IPS DF 4.7 (cell line): ENCODE measurements around the gene KRCC1.

Experiments used
- DNase-seq: peaks from one replicate; pipeline ENCODE4 v3.0.0-alpha.2; 2013; ENCODE audit warnings: low spot score; ENCODE audit errors: extremely low read depth

The KRCC1 gene

GRCh38 chr2:88055371-88056128 is at the start of gene KRCC1:
Gene KRCC1, minus strand, starts transcription at chr2:88055783. Its CDS starts 27,220 bp downstream, at chr2:88028563.
- DNase-seq = peak; percentile 79

GRCh38 chr2:88100489-88100858 is 44.9 kb upstream of the KRCC1 start:
- no peak for DNase-seq

GRCh38 chr2:88099798-88100488 is 44.4 kb upstream of the KRCC1 start:
- DNase-seq = peak; percentile 94

- DNase-seq = no peak
Observed at GRCh38 chr2:88098558-88098900, 42.9 kb upstream of the KRCC1 start.

- DNase-seq = no peak
Observed at GRCh38 chr2:88097891-88098557, 42.4 kb upstream of the KRCC1 start.

GRCh38 chr2:88097192-88097591 is 41.6 kb upstream of the KRCC1 start:
- DNase-seq = no peak

GRCh38 chr2:88096708-88097107 is 41.1 kb upstream of the KRCC1 start:
- DNase-seq = no peak

- no peak for DNase-seq
Observed at GRCh38 chr2:88095022-88095421, 39.4 kb upstream of the KRCC1 start.

GRCh38 chr2:88092773-88093172 is 37.2 kb upstream of the KRCC1 start:
- DNase-seq = no peak

GRCh38 chr2:88091943-88092342 is 36.4 kb upstream of the KRCC1 start:
- no peak for DNase-seq

GRCh38 chr2:88090446-88091283 is 35.1 kb upstream of the KRCC1 start:
- no peak for DNase-seq

- DNase-seq = no peak
Observed at GRCh38 chr2:88088999-88089398, 33.4 kb upstream of the KRCC1 start.

- DNase-seq = no peak
Observed at GRCh38 chr2:88087763-88088162, 32.2 kb upstream of the KRCC1 start.

- no peak for DNase-seq
Observed at GRCh38 chr2:88087073-88087472, 31.5 kb upstream of the KRCC1 start.

- no peak for DNase-seq
Observed at GRCh38 chr2:88086401-88086800, 30.8 kb upstream of the KRCC1 start.

GRCh38 chr2:88085602-88086001 is 30.0 kb upstream of the KRCC1 start:
- no peak for DNase-seq

- DNase-seq = no peak
Observed at GRCh38 chr2:88085099-88085498, 29.5 kb upstream of the KRCC1 start.

- DNase-seq = no peak
Observed at GRCh38 chr2:88082781-88083180, 27.2 kb upstream of the KRCC1 start.

GRCh38 chr2:88081924-88082608 is 26.5 kb upstream of the KRCC1 start:
- no peak for DNase-seq

- no peak for DNase-seq
Observed at GRCh38 chr2:88080545-88080944, 25.0 kb upstream of the KRCC1 start.

- no peak for DNase-seq
Observed at GRCh38 chr2:88078643-88079172, 23.1 kb upstream of the KRCC1 start.
